ENCODE results near the gene SRGAP3. TPM values are rescaled to one million over a fixed set of nuclear protein-coding genes. Genes with fewer than 3 reads are reported as not detected.

SRGAP3 gene
- total and polyA plus RNA-seq, 10 of the 15 experiments (the other 5 are each of a cell fraction or from before 2014, with no cell fraction given): 0.32 to 1.7 (median 0.99) TPM

GRCh38 chr3:9139366-9139765, 110.1 kb downstream of the SRGAP3 start:
- Histone ChIP-seq H2AFZ (ENCODE audit: control insufficient read depth, low read depth, low read length) (no peak overlapping the region), H3K27me3 (replicated peaks in 1 of 2; ENCODE audit: control insufficient read depth in 2 of 2, insufficient read depth in 2 of 2, low read length in 1 of 2) (peaks cover 0 to 7% of the 10 kb centered on the region in 2 experiments; a peak in 2 of 4 replicates), H3K4me3 (no peak overlapping the region), H3K4me2 (ENCODE audit: control insufficient read depth, insufficient read depth) (no peak overlapping the region), H3K4me1 (ENCODE audit: control insufficient read depth, insufficient read depth, low read length) (no peaks in the 10 kb centered on the region), H3K9me3 (replicated peaks; ENCODE audit: control insufficient read depth, insufficient read depth, low read length) (no peaks in the 10 kb centered on the region; the same call in 1 of the 3 replicates), H3K9ac (ENCODE audit: control insufficient read depth, insufficient read depth, low read length) (no peak overlapping the region), H3K79me2 (ENCODE audit: control insufficient read depth, insufficient read depth, low read length) (no peaks in the 10 kb centered on the region), H3K27ac (ENCODE audit: control insufficient read depth, insufficient read depth) (no peak overlapping the region), H3K36me3 (ENCODE audit: control insufficient read depth in 2 of 2, insufficient read depth in 2 of 2, low read length in 1 of 2) (no peaks in the 10 kb centered on the region), H4K20me1 (ENCODE audit: control insufficient read depth, insufficient read depth) (no peaks in the 10 kb centered on the region)
- ChIA-PET RAD21 (ENCODE audit: unreplicated experiment) (no interaction called here), CTCF (interaction anchor here (0.6 kb wide), 1 partner anchor 1536 kb away, joined by 3 read pairs; no protein-coding TSS in a partner anchor), SMC1A (ENCODE audit: uncharacterized antibody, unreplicated experiment) (no interaction called here), POLR2A (interaction anchor here (0.6 kb wide), 1 partner anchor 223 kb away, joined by 8 read pairs; no protein-coding TSS in a partner anchor)
- FAIRE-seq (no peak), DNase-seq (ENCODE audit: low read depth, low spot score) (no peak), ATAC-seq (no peak)
- 62% methylated on average over 4 of the region's 4 CpGs for WGBS (ENCODE audit: insufficient coverage, insufficient replicate concordance, low lambda C conversion rate, missing lambda C conversion rate)
- intact Hi-C loops (cut with micrococcal nuclease; ENCODE audit: unreplicated experiment): no loop called here
- in situ Hi-C loops (cut with MboI): no loop called here
- no TSS peak for BruUV-seq (replicated peaks)
- TF ChIP-seq CBX3 (IDR thresholded peaks at IDR 0.05; ENCODE audit: borderline replicate concordance, low read depth) (no peak), RAD21 (IDR thresholded peaks at IDR 0.05; ENCODE audit: insufficient read depth, low read depth, low read length) (no peak), ATF2 (IDR thresholded peaks at IDR 0.05; ENCODE audit: low read length) (no peak), CUX1 (IDR thresholded peaks at IDR 0.05; ENCODE audit: insufficient replicate concordance, low read depth, low read length) (no peak), USF1 (IDR thresholded peaks at IDR 0.05; ENCODE audit: borderline replicate concordance, extremely low read length, insufficient read depth, low read depth, low read length) (no peak), SUPT20H (IDR thresholded peaks at IDR 0.05; ENCODE audit: borderline replicate concordance, control insufficient read depth, low read depth, low read length) (no peak), YBX1 (IDR thresholded peaks at IDR 0.05) (no peak), SPI1 (IDR thresholded peaks at IDR 0.05; ENCODE audit: borderline replicate concordance, insufficient read depth, low read depth, low read length) (no peak), SP1 (IDR thresholded peaks at IDR 0.05; ENCODE audit: low read depth, low read length) (no peak), ASH2L (IDR thresholded peaks at IDR 0.05; ENCODE audit: borderline replicate concordance, low read depth) (no peak), NKRF (conservative IDR thresholded peaks at IDR 0.05) (no peak), TCF12 (IDR thresholded peaks at IDR 0.05; ENCODE audit: low read depth, low read length) (no peak), RBBP5 (conservative IDR thresholded peaks at IDR 0.05) (no peak), ZSCAN29 (IDR thresholded peaks at IDR 0.05) (no peak), CBX5 (IDR thresholded peaks at IDR 0.05; ENCODE audit: low read depth) (no peak)
